GM23338 (cell line): ENCODE results near the gene EMID1. TPM values are rescaled to one million over a fixed set of nuclear protein-coding genes. Genes with fewer than 3 reads are reported as not detected.

Experiments used
- ATAC-seq: fragments of 200-7000 bp; cut with Tn5 transposase; 3 replicates; pipeline ENCODE4 v1.9.1; 2020
- DNase-seq: peaks from one replicate; pipeline ENCODE4 v3.0.0-alpha.2; 2015; ENCODE audit warnings: low spot score
- H2AFZ ChIP-seq: fragments of 200-600 bp; sonication (generic); 2 replicates; pipeline ENCODE4 v1.8.0; 2016; ENCODE audit warnings: antibody characterized with exemption, mild to moderate bottlenecking, moderate library complexity
- H3F3A ChIP-seq: fragments of 200-600 bp; sonication (generic); replicated peaks from 2 replicates; pipeline ENCODE4 v1.8.0; 2017; ENCODE audit warnings: antibody characterized with exemption, mixed run types, low read depth
- H3K27ac ChIP-seq: fragments of 200-600 bp; sonication (generic); 2 replicates; pipeline ENCODE4 v1.6.1; 2016; ENCODE audit warnings: low read depth
- H3K27me3 ChIP-seq: fragments of 200-600 bp; sonication (generic); 2 replicates; pipeline ENCODE4 v1.8.0; 2016; ENCODE audit warnings: mild to moderate bottlenecking, mixed run types, moderate library complexity; ENCODE audit not compliant: insufficient read depth
- H3K36me3 ChIP-seq: fragments of 200-600 bp; sonication (generic); 2 replicates; pipeline ENCODE4 v1.8.0; 2016; ENCODE audit warnings: mild to moderate bottlenecking; ENCODE audit not compliant: insufficient read depth
- H3K4me1 ChIP-seq: fragments of 200-600 bp; sonication (generic); 2 replicates; pipeline ENCODE4 v1.8.0; 2016; ENCODE audit warnings: mild to moderate bottlenecking, moderate library complexity; ENCODE audit not compliant: insufficient read depth
- H3K4me2 ChIP-seq: fragments of 200-600 bp; sonication (generic); 2 replicates; pipeline ENCODE4 v1.7.1; 2017; ENCODE audit warnings: mixed run types
- H3K4me3 ChIP-seq: fragments of 200-600 bp; sonication (generic); 2 replicates; pipeline ENCODE4 v1.6.1; 2016; ENCODE audit warnings: mixed run types
- H3K79me2 ChIP-seq: fragments of 200-600 bp; sonication (generic); replicated peaks from 2 replicates; pipeline ENCODE4 v1.8.0; 2017; ENCODE audit warnings: mild to moderate bottlenecking; ENCODE audit not compliant: insufficient read depth
- H3K9me2 ChIP-seq: fragments of 200-600 bp; sonication (generic); 2 replicates; pipeline ENCODE4 v1.8.0; 2017; ENCODE audit not compliant: insufficient read depth
- H4K20me1 ChIP-seq: fragments of 200-600 bp; sonication (generic); replicated peaks from 2 replicates; pipeline ENCODE4 v1.8.0; 2017; ENCODE audit warnings: mild to moderate bottlenecking; ENCODE audit not compliant: insufficient read depth
- H3K27ac Mint-ChIP-seq: 2 replicates; pipeline ENCODE4 v1.8.0; 2020; ENCODE audit warnings: inconsistent platforms, mild to moderate bottlenecking, moderate library complexity, mixed read lengths
- H3K27me3 Mint-ChIP-seq: 3 replicates; pipeline ENCODE4 v1.8.0; 2022; ENCODE audit warnings: low read depth, mild to moderate bottlenecking, moderate library complexity, mixed read lengths, inconsistent platforms; ENCODE audit not compliant: insufficient read depth, poor library complexity
- H3K36me3 Mint-ChIP-seq: 3 replicates; pipeline ENCODE4 v1.8.0; 2021; ENCODE audit warnings: low read depth, mild to moderate bottlenecking, inconsistent platforms, moderate library complexity, mixed read lengths
- H3K4me1 Mint-ChIP-seq: 3 replicates; pipeline ENCODE4 v1.8.0; 2020; ENCODE audit warnings: mild to moderate bottlenecking, inconsistent platforms, mixed read lengths
- H3K4me3 Mint-ChIP-seq: 3 replicates; pipeline ENCODE4 v1.8.0; 2021; ENCODE audit warnings: moderate library complexity, mild to moderate bottlenecking, inconsistent platforms, mixed read lengths
- H3K9me3 Mint-ChIP-seq: 3 replicates; pipeline ENCODE4 v1.8.0; 2020; ENCODE audit warnings: moderate library complexity, mild to moderate bottlenecking, inconsistent platforms, mixed read lengths
- CTCF ChIP-seq, 2 experiments: fragments of 200-600 bp in 1 of 2; sonication (generic) in 1 of 2; conservative IDR thresholded peaks; 2 replicates each; pipeline versions ENCODE4 v1.5.1 to v1.6.1; 2016 to 2017; ENCODE audit warnings: antibody characterized with exemption in 2 of 2, low read depth in 2 of 2, mild to moderate bottlenecking in 2 of 2, moderate library complexity in 1 of 2
- ETS1 ChIP-seq: IDR thresholded peaks from 2 replicates; pipeline ENCODE4 v1.6.1; 2016; ENCODE audit warnings: antibody characterized with exemption
- EZH2 ChIP-seq: fragments of 200-600 bp; sonication (generic); IDR thresholded peaks from one replicate; pipeline ENCODE4 v1.8.0; 2017; ENCODE audit warnings: antibody characterized with exemption, mild to moderate bottlenecking, low read depth; ENCODE audit not compliant: unreplicated experiment
- EZH2phosphoT487 ChIP-seq: fragments of 200-600 bp; sonication (generic); IDR thresholded peaks from one replicate; pipeline ENCODE4 v1.8.1; 2018; ENCODE audit warnings: antibody characterized with exemption; ENCODE audit not compliant: unreplicated experiment
- POLR2AphosphoS5 ChIP-seq: IDR thresholded peaks from 2 replicates; pipeline ENCODE4 v1.6.1; 2016; ENCODE audit warnings: antibody characterized with exemption, low read depth
- REST ChIP-seq: IDR thresholded peaks from one replicate; pipeline ENCODE4 v1.6.1; 2018; ENCODE audit warnings: antibody characterized with exemption; ENCODE audit not compliant: unreplicated experiment
- STAT1 ChIP-seq: IDR thresholded peaks from one replicate; pipeline ENCODE4 v1.6.1; 2016; ENCODE audit warnings: antibody characterized with exemption; ENCODE audit not compliant: unreplicated experiment
- ZNF462 ChIP-seq: fragments of 250-450 bp; sonication (Bioruptor Pico); IDR thresholded peaks from 2 replicates; pipeline ENCODE4 v1.5.0; 2020; ENCODE audit warnings: mild to moderate bottlenecking, moderate library complexity
- polyA plus RNA-seq: library from polyadenylated mRNA; unstranded; fragments of >200 nt; fragmentation: Nextera tagmentation; extraction: Ambion mirVana; gene quantifications from 2 replicates; pipeline ENCODE4 v1.2.1, GENCODE V29; 2016
- total RNA-seq: library from RNA; depleted of rRNA; stranded (reverse); fragments of >200 nt; shearing (Covaris generic); gene quantifications from 2 replicates; pipeline ENCODE4 v1.2.3, GENCODE V29; 2014

The EMID1 gene
- total and polyA plus RNA-seq, 2 experiments from 2014 or later: 3.0 to 13.4 TPM

GRCh38 chr22:29155966-29156365, 49.7 kb upstream of the EMID1 start:
- H3K4me1 ChIP-seq: peaks cover 32% of the 10 kb centered on the region
- no peaks in the 10 kb centered on the region for H3K36me3 ChIP-seq
- peaks cover 6% of the 10 kb centered on the region; the same call in 1 of the 2 replicates for H3F3A ChIP-seq
- TF ChIP-seq ZNF462: no peak
- TF ChIP-seq EZH2: no peak
- TF ChIP-seq EZH2phosphoT487: no peak
- no peak for TF ChIP-seq ETS1
- TF ChIP-seq CTCF (conservative IDR thresholded peaks at IDR 0.05; ENCODE audit: low read depth in 2 of 2): no peak
- no peak for TF ChIP-seq REST
- no peak for TF ChIP-seq POLR2AphosphoS5
- TF ChIP-seq STAT1: no peak
- H4K20me1 ChIP-seq: no peaks in the 10 kb centered on the region
- no peaks in the 10 kb centered on the region for H3K36me3 Mint-ChIP-seq
- no peak for ATAC-seq
- H3K9me3 Mint-ChIP-seq: no peaks in the 10 kb centered on the region
- H3K4me1 Mint-ChIP-seq: peaks cover 43% of the 10 kb centered on the region
- DNase-seq: no peak
- H3K27me3 ChIP-seq: no peaks in the 10 kb centered on the region
- peaks cover 6% of the 10 kb centered on the region for H3K9me2 ChIP-seq
- H3K27ac ChIP-seq: no peak overlapping the region
- H2AFZ ChIP-seq: no peak overlapping the region
- no peak overlapping the region for H3K4me3 ChIP-seq
- H3K79me2 ChIP-seq: no peaks in the 10 kb centered on the region
- no peak overlapping the region for H3K4me2 ChIP-seq
- peaks cover 8% of the 10 kb centered on the region for H3K27me3 Mint-ChIP-seq
- H3K4me3 Mint-ChIP-seq: no peak overlapping the region
- no peak overlapping the region for H3K27ac Mint-ChIP-seq
